HG03378 (cell line): ENCODE results near the gene SUOX.
"Not testable (repeated sequence)": the region's sequence is repeated elsewhere in the genome, so short reads cannot be mapped to it uniquely, and the experiment has no call there.

Experiments
- ATAC-seq: cut with Tn5 transposase; IDR thresholded peaks from one replicate; pipeline ENCODE4 v1.9.1; 2021; ENCODE audit warnings: mild to moderate bottlenecking, moderate library complexity; ENCODE audit not compliant: unreplicated experiment

SUOX gene

DNA sequence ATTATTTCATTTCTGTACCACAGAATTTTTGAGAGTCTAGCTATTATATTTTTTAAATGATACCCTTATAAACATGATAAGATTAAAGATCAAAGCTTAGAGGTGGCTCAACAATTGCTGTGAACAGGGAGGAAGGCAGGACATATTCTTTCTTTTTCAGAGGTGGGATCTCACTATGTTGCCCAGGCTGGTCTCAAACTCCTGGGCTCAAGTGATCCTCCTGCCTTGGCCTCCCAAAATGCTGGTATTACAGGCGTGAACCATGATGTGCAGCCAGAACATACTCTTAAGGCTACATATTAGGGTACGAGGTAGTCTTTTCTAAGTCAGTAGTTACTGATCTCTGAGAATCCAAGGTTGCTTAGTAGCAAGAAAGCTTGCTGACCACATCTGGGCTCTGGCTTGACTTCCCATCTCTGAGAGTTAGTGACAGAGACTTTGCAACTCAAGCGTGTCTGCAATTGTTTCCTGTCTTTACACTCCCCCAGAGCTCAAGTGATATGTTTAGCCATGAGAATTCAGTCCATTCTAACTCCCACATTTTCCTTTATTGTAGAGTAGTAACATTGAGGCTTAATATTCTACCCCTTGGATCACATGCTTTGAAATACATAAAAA is 14.6 kb upstream of the SUOX start:
- ATAC-seq = peak; percentile 83

GRCh38 chr12:55983232-55983842 is 13.7 kb upstream of the SUOX start:
- no peak for ATAC-seq

DNA sequence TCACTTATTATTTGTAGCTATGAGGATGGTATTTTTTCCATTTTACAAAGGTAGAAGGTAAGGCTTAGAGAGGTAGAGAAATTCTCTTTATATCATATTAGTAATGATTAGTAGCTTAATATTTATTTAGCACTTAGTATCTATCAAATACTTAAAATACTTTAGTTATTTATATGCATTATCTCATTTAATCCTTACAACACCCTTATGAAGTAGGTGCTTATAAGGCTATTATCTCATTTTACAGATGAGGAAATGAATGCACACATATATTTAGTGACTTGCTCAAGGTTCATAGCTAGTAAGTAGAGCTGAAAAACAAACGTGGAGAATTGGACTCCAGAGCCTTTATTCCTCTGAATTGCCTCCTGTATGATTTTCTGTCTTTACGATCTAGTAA is 12.2 kb upstream of the SUOX start:
- ATAC-seq = no peak

GRCh38 chr12:55985341-55985740 is 11.7 kb upstream of the SUOX start:
- no peak for ATAC-seq

DNA sequence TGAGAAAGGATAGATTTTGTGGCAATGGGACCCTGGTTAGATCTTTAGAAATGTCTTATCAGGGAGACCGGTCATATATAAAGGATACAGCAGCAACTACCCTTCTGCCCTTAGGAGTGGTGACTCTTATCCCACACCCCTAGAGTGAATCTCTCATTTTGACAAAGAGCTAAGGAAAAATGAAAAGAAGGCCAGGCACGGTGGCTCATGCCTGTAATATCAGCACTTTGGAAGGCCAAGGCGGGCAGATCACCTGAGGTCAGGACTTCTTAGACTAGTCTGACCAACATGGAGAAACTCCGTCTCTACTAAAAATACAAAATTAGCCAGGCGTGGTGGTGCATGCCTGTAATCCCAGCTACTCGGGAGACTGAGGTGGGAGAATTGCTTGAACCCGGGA is 11.1 kb upstream of the SUOX start:
- ATAC-seq = not testable (repeated sequence)

DNA sequence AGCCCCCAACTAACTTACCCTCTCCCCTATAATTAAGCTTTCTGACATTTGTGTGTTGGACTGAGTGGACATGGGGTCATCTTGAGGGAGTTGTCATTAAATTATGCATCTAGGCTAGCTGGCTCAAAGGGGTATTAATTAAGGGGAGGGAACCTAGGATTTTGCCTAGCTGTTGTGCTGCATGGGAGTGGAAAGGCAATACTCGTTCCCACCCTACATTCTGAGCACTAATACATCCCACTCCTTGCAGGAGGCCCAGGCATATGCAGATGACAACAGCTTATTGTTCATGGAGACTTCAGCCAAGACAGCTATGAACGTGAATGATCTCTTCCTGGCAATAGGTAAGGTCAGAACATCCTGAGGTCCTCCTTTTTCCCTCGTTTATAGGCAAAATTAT is 6.0 kb upstream of the SUOX start:
- ATAC-seq = no peak

- ATAC-seq = no peak
These were observed 3.7 kb upstream of the SUOX start for GRCh38 chr12:55993230-55993853.

DNA sequence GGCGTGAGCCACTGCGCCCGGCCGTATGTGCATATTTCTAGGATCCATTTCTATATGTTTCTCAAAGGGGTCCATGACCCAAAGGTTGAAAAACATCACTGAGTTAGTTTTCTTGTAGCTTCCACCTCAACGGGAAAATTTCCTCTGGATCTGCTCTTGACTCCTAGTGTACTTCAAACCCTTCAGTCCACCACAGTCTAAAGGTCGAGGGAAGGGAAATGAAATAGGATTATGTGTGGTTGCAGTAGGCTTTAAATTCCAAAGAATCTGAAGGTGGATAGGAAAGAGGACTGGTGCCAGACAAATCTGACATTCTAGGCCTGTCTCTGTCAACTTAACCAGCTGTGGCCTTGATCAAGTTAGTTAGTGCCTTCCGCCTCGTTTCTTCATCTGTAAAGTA is 1.7 kb upstream of the SUOX start:
- ATAC-seq = no peak

DNA sequence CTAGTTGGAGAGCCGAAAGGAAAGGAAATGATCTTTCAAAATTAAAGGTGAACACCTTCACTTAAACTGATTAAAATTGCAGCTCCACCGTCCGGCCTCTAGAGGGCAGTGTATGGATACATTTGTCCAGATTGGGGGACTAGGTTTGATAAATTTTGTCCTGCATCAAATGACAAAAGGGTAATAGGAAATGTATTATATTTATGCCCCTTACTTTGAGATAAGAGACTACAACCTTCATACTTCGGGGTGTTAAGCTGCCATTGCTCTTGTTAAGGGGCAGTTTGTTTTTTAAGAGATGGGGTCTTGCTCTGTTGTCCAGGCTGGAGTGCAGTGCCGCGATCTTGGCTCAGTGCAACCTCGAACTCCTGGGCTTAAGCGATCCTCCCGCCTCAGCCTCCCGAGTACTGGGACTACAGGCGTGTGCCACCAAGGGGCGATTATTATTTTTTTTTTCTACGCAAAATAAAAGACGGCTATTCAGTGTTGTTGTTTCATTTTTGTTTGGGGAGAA is 818 bp upstream of the SUOX start:
- no peak for ATAC-seq

GRCh38 chr12:55997535-55997859 is 421 bp downstream of the SUOX start:
- no peak for ATAC-seq

DNA sequence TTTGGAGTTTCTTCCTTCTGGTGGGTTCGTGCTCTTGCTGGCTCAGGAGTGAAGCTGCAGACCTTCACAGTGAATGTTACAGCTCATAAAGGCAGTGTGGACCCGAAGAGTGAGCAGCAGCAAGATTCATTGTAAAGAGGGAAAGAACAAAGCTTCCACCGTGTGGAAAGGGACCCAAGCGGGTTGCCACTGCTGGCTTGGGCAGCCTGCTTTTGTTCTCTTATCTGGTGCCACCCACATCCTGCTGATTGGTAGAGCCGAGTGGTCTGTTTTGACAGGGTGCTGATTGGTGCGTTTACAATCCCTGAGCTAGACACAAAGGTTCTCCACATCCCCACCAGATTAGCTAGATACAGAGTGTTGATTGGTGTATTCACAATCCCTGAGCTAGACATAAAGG is 2.4 kb downstream of the SUOX start:
- ATAC-seq = not testable (repeated sequence)

- not testable (repeated sequence) for ATAC-seq
These were observed 3.0 kb downstream of the SUOX start for GRCh38 chr12:55999999-56000540.

- ATAC-seq = no peak
These were observed 4.5 kb downstream of the SUOX start for GRCh38 chr12:56001487-56002100.

GRCh38 chr12:56003376-56003775 is 6.3 kb downstream of the SUOX start:
- not testable (repeated sequence) for ATAC-seq

DNA sequence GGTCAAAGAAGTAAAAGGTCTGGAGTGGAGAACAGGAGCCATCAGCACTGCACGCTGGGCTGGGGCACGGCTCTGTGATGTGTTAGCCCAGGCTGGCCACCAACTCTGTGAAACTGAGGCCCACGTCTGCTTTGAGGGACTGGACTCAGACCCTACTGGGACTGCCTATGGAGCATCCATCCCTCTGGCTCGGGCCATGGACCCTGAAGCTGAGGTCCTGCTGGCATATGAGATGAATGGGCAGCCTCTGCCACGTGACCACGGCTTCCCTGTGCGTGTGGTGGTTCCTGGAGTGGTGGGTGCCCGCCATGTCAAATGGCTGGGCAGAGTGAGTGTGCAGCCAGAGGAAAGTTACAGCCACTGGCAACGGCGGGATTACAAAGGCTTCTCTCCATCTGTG is 7.1 kb downstream of the SUOX start:
- no peak for ATAC-seq

DNA sequence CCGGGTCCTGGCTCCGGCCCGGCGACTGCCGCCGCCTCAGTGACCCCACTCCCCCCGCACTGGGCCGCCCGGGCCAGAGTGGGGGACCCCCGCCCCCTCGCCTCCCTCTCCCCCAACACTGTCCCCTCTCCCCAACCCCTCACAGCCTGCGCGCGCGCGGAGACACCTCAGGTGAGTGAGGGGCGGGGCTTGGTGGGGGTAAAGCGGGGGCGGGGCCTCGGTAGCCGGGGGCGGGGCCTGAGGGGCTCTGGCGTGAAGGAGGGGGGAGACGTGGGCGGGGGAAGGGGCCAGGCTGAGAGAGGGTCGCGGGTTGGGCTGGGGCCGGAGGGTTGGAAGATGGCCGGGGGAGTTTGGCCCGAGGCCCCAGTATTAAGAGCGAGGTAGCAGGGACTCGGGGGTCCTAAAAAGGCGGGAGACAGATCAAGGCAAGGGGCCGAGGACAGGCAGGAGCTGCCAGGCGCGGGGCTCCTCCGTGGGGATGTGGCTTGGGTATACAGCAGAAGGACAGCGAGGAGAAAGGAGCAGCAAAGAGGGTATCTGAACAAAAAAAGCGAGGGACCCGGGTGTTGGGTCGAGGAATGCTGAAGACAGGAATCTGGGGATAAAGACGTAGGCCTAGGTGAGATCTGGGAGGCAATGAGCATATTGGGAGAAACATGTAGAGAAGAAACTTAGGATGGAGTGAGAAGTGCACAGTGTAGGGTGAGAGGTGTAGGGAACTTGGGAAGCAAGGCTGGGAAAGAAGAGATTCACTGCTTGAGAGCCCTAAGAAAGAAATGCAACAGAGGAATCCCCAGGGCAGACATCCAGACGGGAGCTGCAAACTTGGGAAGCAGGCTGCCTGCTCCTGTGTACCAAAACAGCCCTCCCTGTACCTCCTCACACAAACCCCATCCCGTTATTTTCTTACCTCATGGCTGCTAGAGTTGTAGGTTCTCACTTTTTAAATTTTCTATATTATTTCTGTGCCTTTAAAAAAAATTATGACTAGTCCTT is 10.8 kb downstream of the SUOX start:
- no peak for ATAC-seq

GRCh38 chr12:56010111-56010570 is 13.1 kb downstream of the SUOX start:
- ATAC-seq = no peak

GRCh38 chr12:56011509-56012090 is 14.5 kb downstream of the SUOX start:
- ATAC-seq = no peak

DNA sequence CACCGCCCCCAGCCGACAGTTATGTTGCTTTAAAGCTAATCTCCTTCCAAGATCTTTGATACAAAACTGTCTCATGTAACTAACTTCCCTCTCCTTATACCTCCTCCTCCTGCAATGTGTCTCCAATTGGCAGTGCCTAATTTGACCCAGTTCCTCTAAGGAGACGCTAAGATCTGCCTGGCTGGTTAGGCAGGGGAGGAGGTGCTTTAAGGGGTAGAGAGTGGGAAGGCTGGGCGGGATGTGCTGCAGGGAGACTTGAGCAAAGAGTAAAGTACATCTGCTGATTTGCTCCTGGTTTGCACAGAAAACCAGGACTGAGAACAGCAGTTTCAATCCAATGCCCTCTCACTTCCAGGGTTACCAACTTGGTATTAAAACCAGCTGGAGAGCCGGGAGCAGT is 16.4 kb downstream of the SUOX start:
- no peak for ATAC-seq

DNA sequence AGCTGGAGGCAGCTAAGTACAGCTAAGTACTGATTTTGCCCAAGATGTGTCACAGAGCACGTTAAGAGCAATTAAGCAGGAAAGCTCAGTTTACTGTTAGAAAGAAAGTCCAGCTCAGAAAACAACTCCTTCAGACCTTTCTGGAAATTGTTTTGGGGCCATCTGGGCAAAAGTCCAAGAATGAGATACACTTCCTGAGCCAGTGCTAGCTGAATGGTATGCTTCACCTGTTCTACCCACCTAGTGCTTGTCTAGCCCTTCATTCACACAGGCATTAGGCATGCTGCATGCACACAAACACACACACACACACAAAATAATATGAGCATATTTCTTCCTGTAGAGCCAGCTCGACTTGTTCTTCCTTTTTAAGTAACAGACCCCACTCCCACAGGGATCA is 17.1 kb downstream of the SUOX start:
- ATAC-seq = no peak
